ENCODE data around the gene ARID2.

DNA sequence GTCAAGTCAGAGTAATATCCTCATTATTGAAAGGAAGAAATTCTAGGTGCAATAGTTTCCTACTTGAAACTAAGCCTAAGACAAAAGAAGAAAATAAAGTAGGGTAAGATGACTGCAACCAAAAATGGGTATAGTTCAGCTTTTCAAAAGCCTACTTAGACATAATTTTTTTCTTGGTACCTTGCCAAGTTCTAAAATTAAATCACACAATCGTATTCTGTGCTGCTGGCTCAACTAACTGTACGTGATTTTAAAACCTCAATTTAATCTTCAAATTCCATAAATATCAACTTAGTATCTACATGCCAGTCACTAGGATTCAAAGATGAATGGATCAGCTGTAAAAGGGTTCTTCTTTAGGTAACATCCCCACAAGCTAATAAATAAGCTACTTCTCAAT lies 204.0 kb downstream of the ARID2 start:
- TF ChIP-seq, protein P1, sequence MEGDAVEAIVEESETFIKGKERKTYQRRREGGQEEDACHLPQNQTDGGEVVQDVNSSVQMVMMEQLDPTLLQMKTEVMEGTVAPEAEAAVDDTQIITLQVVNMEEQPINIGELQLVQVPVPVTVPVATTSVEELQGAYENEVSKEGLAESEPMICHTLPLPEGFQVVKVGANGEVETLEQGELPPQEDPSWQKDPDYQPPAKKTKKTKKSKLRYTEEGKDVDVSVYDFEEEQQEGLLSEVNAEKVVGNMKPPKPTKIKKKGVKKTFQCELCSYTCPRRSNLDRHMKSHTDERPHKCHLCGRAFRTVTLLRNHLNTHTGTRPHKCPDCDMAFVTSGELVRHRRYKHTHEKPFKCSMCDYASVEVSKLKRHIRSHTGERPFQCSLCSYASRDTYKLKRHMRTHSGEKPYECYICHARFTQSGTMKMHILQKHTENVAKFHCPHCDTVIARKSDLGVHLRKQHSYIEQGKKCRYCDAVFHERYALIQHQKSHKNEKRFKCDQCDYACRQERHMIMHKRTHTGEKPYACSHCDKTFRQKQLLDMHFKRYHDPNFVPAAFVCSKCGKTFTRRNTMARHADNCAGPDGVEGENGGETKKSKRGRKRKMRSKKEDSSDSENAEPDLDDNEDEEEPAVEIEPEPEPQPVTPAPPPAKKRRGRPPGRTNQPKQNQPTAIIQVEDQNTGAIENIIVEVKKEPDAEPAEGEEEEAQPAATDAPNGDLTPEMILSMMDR (IDR thresholded peaks at IDR 0.05; ENCODE audit: low read length), result no peak
- TF ChIP-seq EZH2 (IDR thresholded peaks at IDR 0.05; ENCODE audit: borderline replicate concordance, low read length), result no peak

Measured in OCI-LY1 (cell line).